Pons (tissue), 1 donor: ENCODE results near the gene PRR7.
"Not testable (repeated sequence)": the region's sequence is repeated elsewhere in the genome, so short reads cannot be mapped to it uniquely, and the experiment has no call there.

Experiments
- DNase-seq: peaks from one replicate; pipeline ENCODE4 v3.0.0-alpha.2; 2016; ENCODE audit warnings: low spot score

Gene PRR7

GRCh38 chr5:177446200-177447065, at the start of gene PRR7:
TSS of gene PRR7 (plus strand) at chr5:177446814. CDS start at chr5:177455068, 8,254 bp downstream.
- peak; percentile 65 for DNase-seq

- DNase-seq: no peak
Measured at GRCh38 chr5:177397875-177398390, 48.7 kb upstream of the PRR7 start.

- DNase-seq: no peak
Measured at GRCh38 chr5:177399997-177400868, 46.4 kb upstream of the PRR7 start, which contains the start of gene PFN3. TSS of gene PFN3 (minus strand) at chr5:177400661. CDS start at chr5:177400576, 85 bp downstream.

- DNase-seq: no peak
Measured at GRCh38 chr5:177402271-177403043, 44.2 kb upstream of the PRR7 start.

GRCh38 chr5:177403102-177403791, 43.4 kb upstream of the PRR7 start:
- DNase-seq: no peak

- DNase-seq: peak; percentile 35
Measured at GRCh38 chr5:177403792-177404640, 42.6 kb upstream of the PRR7 start.

GRCh38 chr5:177404641-177405179, 41.9 kb upstream of the PRR7 start:
- no peak for DNase-seq

DNA sequence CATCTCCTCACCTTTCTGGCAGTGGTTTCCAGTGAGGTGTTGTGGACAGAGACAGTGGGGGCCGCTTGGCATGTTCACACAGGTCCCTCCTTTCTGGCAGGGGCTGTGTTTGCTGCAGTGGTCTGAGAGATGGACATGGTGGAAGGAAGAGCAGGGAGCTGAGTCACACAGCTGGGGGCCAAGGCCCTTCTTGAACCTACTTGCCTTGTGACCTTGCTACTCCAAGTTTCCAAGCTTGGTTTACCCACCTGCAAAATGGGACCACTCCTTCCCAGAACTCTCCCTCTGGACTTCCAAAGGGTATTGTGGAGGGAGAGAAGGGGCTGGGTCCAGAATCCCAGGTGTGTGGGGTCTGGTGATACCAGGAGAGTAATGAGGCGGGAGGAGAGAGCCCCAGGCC, 41.3 kb upstream of the PRR7 start:
- DNase-seq: no peak

DNA sequence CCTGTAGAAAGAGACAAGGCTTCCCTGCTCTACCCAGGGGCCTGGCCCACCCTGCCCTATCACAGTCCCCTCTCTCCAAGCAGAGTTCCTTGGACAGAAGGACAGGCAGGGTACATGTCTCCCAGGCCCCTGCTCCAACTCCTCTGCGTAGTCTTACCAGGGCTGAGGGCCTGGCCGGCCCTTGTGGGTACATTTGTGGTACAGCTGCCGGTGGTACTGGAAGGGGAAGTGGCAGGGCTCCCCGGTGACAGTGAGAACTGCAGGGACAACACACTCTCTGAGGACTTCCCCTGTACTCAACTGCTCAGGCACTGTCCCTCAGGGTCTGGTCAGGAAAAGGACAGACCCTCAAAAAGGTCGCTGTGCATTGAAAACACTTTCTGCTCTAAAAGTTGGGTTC, 40.8 kb upstream of the PRR7 start:
- DNase-seq: no peak

- DNase-seq: no peak
Measured at GRCh38 chr5:177409043-177409801, 37.4 kb upstream of the PRR7 start, which contains the start of gene F12. TSS of gene F12 (minus strand) at chr5:177409564. CDS start at chr5:177409527, 37 bp downstream.

DNA sequence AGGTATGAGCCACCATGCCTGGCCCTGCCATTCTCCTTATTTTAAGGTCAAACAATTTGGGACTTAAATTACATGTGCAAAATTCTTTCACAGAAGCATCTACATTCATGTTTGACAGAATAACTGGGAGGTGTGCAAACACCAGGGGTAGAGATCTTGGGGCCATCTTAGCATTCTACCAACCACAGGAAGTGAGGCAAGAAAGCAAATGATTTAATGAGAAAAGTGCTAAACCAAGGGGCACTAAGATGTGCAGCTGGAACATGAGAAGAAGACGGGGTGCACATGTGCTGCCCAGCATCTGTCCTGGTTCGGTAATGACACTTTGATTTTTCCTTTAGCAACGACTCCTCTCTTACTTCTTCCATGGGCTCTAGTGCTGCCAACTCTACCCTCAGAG, 36.0 kb upstream of the PRR7 start:
- no peak for DNase-seq

- DNase-seq: no peak
Measured at GRCh38 chr5:177412603-177413233, 33.9 kb upstream of the PRR7 start.

GRCh38 chr5:177414481-177414880, 32.1 kb upstream of the PRR7 start:
- DNase-seq: no peak

DNA sequence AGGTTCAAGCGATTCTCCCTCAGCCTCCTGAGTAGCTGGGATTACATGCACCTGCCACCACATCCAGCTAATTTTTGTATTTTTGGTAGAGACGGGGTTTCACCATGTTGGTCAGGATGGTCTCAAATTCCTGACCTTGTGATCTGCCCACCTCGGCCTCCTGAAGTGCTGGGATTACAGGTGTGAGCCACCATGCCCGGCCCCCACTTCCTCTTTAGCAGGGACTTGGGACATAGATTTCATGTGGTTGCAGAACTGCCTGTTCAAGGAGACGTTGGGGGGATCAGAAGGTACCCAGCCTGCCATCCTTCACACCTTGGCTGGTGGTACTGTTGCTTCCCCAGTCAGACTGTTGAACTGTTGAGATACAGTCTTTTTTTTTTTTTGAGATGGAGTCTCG, 29.5 kb upstream of the PRR7 start:
- not testable (repeated sequence) for DNase-seq

- no peak for DNase-seq
Measured at GRCh38 chr5:177419046-177419445, 27.6 kb upstream of the PRR7 start.

DNA sequence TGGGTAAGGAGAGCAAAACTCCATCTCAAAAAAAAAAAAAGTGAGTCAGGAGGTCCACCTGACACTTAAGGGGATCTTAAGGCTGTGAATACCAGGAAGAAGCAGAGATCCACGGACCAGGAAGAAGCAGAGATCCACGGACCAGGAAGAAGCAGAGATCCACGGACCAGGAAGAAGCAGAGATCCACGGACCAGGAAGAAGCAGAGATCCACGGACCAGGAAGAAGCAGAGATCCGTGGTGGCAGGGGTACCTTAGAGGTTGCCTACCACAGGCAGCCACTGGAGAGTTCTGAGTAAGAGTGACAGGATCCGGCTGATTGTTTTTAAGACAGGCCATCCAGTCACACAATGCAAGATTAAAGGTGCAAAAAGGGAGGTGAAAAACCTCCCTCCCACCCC, 26.1 kb upstream of the PRR7 start:
- not testable (repeated sequence) for DNase-seq

- DNase-seq: no peak
Measured at GRCh38 chr5:177421062-177421798, 25.4 kb upstream of the PRR7 start.

DNA sequence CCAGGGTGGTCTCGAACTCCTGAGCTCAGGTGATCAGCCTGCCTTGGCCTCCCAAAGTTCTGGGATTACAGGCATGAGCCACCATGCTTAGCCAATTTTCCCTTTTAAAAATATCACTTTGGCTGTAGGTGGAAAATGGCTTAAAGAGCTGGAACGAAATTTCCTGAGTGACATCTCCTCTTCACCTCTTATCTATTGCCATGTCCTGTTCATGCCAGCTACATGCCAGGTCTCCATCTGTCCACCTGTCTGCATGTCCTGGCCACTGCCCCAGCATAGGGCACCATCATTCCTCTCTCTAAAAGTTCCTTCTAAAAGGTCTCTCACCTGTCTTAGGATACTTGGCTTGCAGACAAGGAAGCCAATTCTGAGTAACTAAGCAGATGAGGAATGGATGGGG, 22.9 kb upstream of the PRR7 start:
- DNase-seq: no peak
